ENCODE measurements around the gene FAM89A.

DNA sequence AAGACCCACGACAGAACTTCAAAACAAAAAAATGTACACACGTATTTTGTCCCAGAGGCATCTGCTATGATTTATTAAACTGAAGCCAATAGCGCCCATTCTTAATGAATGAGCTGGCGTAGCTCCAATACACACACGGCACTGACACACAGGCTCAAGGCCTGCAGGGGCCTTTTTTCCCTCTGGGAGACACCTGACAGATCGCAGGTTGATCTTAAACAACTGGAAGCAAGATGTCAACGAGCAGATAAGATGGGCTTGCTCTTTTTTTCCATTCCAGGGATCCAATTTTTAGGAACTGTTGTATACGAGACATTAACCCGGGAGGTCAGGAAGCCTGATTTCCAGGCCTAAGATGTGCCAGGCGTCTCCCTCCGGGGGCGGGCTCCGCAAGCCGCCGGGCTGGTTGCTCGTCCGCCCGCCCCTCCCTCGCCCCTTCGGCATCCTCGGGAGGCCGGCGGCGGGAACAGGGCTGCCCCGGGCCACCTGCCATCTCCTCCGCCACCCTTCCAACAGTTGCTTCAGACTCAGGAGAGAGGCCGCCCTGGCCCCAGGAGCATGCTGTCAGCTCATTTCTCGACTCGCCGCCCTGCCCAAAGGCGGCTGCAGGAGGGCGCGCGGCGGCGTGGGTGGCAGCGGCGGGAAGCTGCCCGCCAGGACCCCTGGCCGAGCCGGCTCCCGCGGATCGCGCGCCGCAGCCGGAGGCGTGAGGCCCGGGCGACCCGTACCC is 62.1 kb downstream of the FAM89A start:
- TF ChIP-seq, protein P1, sequence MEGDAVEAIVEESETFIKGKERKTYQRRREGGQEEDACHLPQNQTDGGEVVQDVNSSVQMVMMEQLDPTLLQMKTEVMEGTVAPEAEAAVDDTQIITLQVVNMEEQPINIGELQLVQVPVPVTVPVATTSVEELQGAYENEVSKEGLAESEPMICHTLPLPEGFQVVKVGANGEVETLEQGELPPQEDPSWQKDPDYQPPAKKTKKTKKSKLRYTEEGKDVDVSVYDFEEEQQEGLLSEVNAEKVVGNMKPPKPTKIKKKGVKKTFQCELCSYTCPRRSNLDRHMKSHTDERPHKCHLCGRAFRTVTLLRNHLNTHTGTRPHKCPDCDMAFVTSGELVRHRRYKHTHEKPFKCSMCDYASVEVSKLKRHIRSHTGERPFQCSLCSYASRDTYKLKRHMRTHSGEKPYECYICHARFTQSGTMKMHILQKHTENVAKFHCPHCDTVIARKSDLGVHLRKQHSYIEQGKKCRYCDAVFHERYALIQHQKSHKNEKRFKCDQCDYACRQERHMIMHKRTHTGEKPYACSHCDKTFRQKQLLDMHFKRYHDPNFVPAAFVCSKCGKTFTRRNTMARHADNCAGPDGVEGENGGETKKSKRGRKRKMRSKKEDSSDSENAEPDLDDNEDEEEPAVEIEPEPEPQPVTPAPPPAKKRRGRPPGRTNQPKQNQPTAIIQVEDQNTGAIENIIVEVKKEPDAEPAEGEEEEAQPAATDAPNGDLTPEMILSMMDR (conservative IDR thresholded peaks at IDR 0.05; ENCODE audit: low read depth, low read length) = no peak
- TF ChIP-seq EZH2 (IDR thresholded peaks at IDR 0.05; ENCODE audit: low read length, unreplicated experiment) (no peak), EZH2phosphoT487 (IDR thresholded peaks at IDR 0.05; ENCODE audit: borderline replicate concordance, low read length) (no peak)

Data from PC-3 (cell line).